PC-3 (cell line): Measurements from ENCODE around the gene PLCL2.

Experiments
- EZH2 ChIP-seq: fragments of 300-600 bp; sonication (generic); IDR thresholded peaks from one replicate; pipeline ENCODE4 v1.6.1; 2017; ENCODE audit warnings: antibody characterized with exemption, mild to moderate bottlenecking, low read length; ENCODE audit not compliant: unreplicated experiment
- EZH2phosphoT487 ChIP-seq: fragments of 300-600 bp; sonication (generic); IDR thresholded peaks from 2 replicates; pipeline ENCODE4 v1.6.1; 2018; ENCODE audit warnings: mild to moderate bottlenecking, antibody characterized with exemption, low read length, borderline replicate concordance
- TF ChIP-seq, protein P1 (sequence below): fragments of 300-600 bp; sonication (generic); conservative IDR thresholded peaks from 2 replicates; pipeline ENCODE4 v1.5.1; 2017; ENCODE audit warnings: antibody characterized with exemption, low read depth, mild to moderate bottlenecking, low read length

DNA sequence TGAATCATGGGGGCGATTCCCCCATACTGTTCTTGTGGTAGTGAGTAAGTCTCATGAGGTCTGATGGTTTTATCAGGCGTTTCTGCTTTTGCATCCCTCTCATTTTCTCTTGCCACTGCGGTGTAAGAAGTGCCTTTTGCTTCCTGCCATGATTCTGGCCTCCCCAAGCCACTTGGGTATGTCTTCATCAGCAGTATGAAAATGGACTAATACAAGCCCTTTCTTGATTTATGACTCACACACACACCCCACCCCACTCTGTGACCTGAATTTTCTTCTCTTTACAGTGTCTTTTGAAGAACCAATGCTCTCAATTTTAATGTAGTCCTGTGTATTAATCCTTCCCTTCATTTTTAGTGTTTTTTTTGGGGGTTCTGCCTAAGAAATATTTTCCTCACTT lies 244.8 kb downstream of the PLCL2 start:
- TF ChIP-seq, protein P1, sequence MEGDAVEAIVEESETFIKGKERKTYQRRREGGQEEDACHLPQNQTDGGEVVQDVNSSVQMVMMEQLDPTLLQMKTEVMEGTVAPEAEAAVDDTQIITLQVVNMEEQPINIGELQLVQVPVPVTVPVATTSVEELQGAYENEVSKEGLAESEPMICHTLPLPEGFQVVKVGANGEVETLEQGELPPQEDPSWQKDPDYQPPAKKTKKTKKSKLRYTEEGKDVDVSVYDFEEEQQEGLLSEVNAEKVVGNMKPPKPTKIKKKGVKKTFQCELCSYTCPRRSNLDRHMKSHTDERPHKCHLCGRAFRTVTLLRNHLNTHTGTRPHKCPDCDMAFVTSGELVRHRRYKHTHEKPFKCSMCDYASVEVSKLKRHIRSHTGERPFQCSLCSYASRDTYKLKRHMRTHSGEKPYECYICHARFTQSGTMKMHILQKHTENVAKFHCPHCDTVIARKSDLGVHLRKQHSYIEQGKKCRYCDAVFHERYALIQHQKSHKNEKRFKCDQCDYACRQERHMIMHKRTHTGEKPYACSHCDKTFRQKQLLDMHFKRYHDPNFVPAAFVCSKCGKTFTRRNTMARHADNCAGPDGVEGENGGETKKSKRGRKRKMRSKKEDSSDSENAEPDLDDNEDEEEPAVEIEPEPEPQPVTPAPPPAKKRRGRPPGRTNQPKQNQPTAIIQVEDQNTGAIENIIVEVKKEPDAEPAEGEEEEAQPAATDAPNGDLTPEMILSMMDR, result no peak
- no peak for TF ChIP-seq EZH2phosphoT487
- no peak for TF ChIP-seq EZH2
